Caco-2 (cell line): Measurements from ENCODE around the gene SPATA16. TPM values are rescaled to one million over a fixed set of nuclear protein-coding genes. Genes with fewer than 3 reads are reported as not detected.

ENCODE experiments used
- BruUV-seq: library from RNA; stranded (reverse); fragments of 400-500 nt; replicated peaks from 2 replicates; lab custom pipeline; 2021; lab: Mats Ljungman, UMichigan
- CTCF ChIA-PET: fragments of 300-600 bp; sonication (Branson Sonifier 250); formaldehyde crosslinking; loops from one replicate; lab custom pipeline; 2022; ENCODE audit warnings: antibody characterized with exemption; lab: Charles Lee
- POLR2A ChIA-PET: fragments of 300-600 bp; sonication (Branson Sonifier 250); formaldehyde crosslinking; loops from one replicate; lab custom pipeline; 2022; ENCODE audit warnings: antibody characterized with exemption; lab: Charles Lee
- DNase-seq, 2 experiments: peaks; one replicate each; pipeline versions ENCODE4 v3.0.0 to v3.0.0-alpha.2; 2020 to 2022
- H3K27me3 ChIP-seq: replicated peaks from 2 replicates; pipeline ENCODE4 v1.6.0; 2011; ENCODE audit warnings: low read length; ENCODE audit not compliant: control insufficient read depth, insufficient read depth
- H3K36me3 ChIP-seq: 2 replicates; pipeline ENCODE4 v1.5.1; 2011; ENCODE audit warnings: low read length; ENCODE audit not compliant: control insufficient read depth, insufficient read depth
- H3K4me1 ChIP-seq: fragments of 250-450 bp; sonication (Bioruptor Pico); 2 replicates; pipeline ENCODE4 v1.5.1; 2020; ENCODE audit warnings: mild to moderate bottlenecking
- H3K4me3 ChIP-seq: 2 replicates; pipeline ENCODE4 v1.5.1; 2011; ENCODE audit warnings: low read depth, mild to moderate bottlenecking, control low read depth, low read length
- H3K9me3 ChIP-seq: fragments of 250-450 bp; sonication (Bioruptor Pico); 2 replicates; pipeline ENCODE4 v1.5.1; 2020; ENCODE audit warnings: mild to moderate bottlenecking, moderate library complexity
- H3K27ac Mint-ChIP-seq: one replicate; pipeline ENCODE4 v1.8.0; 2022; ENCODE audit warnings: mixed read lengths; ENCODE audit not compliant: unreplicated experiment
- H3K27me3 Mint-ChIP-seq: one replicate; pipeline ENCODE4 v1.8.0; 2022; ENCODE audit warnings: mixed read lengths; ENCODE audit not compliant: insufficient read depth, unreplicated experiment
- H3K36me3 Mint-ChIP-seq: one replicate; pipeline ENCODE4 v1.8.0; 2022; ENCODE audit warnings: mild to moderate bottlenecking, mixed read lengths; ENCODE audit not compliant: insufficient read depth, unreplicated experiment
- H3K4me1 Mint-ChIP-seq: one replicate; pipeline ENCODE4 v1.8.0; 2022; ENCODE audit warnings: low read depth, mixed read lengths; ENCODE audit not compliant: unreplicated experiment
- H3K4me3 Mint-ChIP-seq: one replicate; pipeline ENCODE4 v1.8.0; 2022; ENCODE audit warnings: mild to moderate bottlenecking, moderate library complexity, mixed read lengths; ENCODE audit not compliant: unreplicated experiment
- H3K9me3 Mint-ChIP-seq: one replicate; pipeline ENCODE4 v1.8.0; 2022; ENCODE audit warnings: mixed read lengths; ENCODE audit not compliant: unreplicated experiment
- intact Hi-C: fragments of 100-400 bp; cut with micrococcal nuclease; formaldehyde crosslinking; loops from one replicate; pipeline ENCODE4 v1.10.0; 2022; ENCODE audit not compliant: unreplicated experiment
- total RNA-seq: library from RNA; stranded (reverse); gene quantifications from 2 replicates; pipeline ENCODE4 v1.2.3, GENCODE V29; 2022
- TF ChIP-seq, protein P1 (sequence below), 2 experiments: fragments of 200-600 bp in 1 of 2; IDR thresholded peaks; 1 replicate in 1 of 2; 2 replicates in 1 of 2; pipeline versions ENCODE4 v1.5.1 to v1.8.0; 2011 to 2022; ENCODE audit warnings: antibody characterized with exemption in 1 of 2, control low read depth in 1 of 2, inconsistent platforms in 1 of 2, low read depth in 1 of 2, low read length in 1 of 2, mild to moderate bottlenecking in 1 of 2, moderate library complexity in 1 of 2; ENCODE audit not compliant: insufficient read depth in 1 of 2, severe bottlenecking in 1 of 2, unreplicated experiment in 1 of 2

SPATA16 gene
- total RNA-seq, 1 experiment from 2014 or later, result not detected

GRCh38 chr3:173109143-173109542, 31.9 kb downstream of the SPATA16 start:
- Histone ChIP-seq H3K36me3 (no peaks in the 10 kb centered on the region), H3K27me3 (no peaks in the 10 kb centered on the region), H3K9me3 (no peaks in the 10 kb centered on the region), H3K4me1 (no peaks in the 10 kb centered on the region), H3K4me3 (no peak overlapping the region)
- no TSS peak for BruUV-seq
- H3K9me3 Mint-ChIP-seq, result no peaks in the 10 kb centered on the region
- no peaks in the 10 kb centered on the region for H3K4me1 Mint-ChIP-seq
- H3K27me3 Mint-ChIP-seq, result peaks cover 2% of the 10 kb centered on the region
- ChIA-PET POLR2A (no interaction called here), CTCF (no interaction called here)
- intact Hi-C loops, result no loop called here
- no peaks in the 10 kb centered on the region for H3K36me3 Mint-ChIP-seq
- TF ChIP-seq, protein P1, sequence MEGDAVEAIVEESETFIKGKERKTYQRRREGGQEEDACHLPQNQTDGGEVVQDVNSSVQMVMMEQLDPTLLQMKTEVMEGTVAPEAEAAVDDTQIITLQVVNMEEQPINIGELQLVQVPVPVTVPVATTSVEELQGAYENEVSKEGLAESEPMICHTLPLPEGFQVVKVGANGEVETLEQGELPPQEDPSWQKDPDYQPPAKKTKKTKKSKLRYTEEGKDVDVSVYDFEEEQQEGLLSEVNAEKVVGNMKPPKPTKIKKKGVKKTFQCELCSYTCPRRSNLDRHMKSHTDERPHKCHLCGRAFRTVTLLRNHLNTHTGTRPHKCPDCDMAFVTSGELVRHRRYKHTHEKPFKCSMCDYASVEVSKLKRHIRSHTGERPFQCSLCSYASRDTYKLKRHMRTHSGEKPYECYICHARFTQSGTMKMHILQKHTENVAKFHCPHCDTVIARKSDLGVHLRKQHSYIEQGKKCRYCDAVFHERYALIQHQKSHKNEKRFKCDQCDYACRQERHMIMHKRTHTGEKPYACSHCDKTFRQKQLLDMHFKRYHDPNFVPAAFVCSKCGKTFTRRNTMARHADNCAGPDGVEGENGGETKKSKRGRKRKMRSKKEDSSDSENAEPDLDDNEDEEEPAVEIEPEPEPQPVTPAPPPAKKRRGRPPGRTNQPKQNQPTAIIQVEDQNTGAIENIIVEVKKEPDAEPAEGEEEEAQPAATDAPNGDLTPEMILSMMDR (IDR thresholded peaks at IDR 0.05; ENCODE audit: insufficient read depth in 1 of 2, low read depth in 1 of 2, low read length in 1 of 2, severe bottlenecking in 1 of 2, unreplicated experiment in 1 of 2), result no peak
- no peak for DNase-seq
- H3K4me3 Mint-ChIP-seq, result no peak overlapping the region
- no peak overlapping the region for H3K27ac Mint-ChIP-seq

- no TSS peak for BruUV-seq
- no peak for DNase-seq
- Mint-ChIP-seq H3K36me3 (no peaks in the 10 kb centered on the region), H3K9me3 (no peaks in the 10 kb centered on the region), H3K4me3 (no peak overlapping the region), H3K4me1 (no peaks in the 10 kb centered on the region), H3K27me3 (no peaks in the 10 kb centered on the region), H3K27ac (no peak overlapping the region)
- ChIA-PET POLR2A (no interaction called here), CTCF (no interaction called here)
- no peaks in the 10 kb centered on the region for H3K9me3 ChIP-seq
- no peaks in the 10 kb centered on the region for H3K27me3 ChIP-seq
- H3K4me3 ChIP-seq, result no peak overlapping the region
- TF ChIP-seq, protein P1 (IDR thresholded peaks at IDR 0.05; ENCODE audit: insufficient read depth in 1 of 2, low read depth in 1 of 2, low read length in 1 of 2, severe bottlenecking in 1 of 2, unreplicated experiment in 1 of 2), result no peak
- no peaks in the 10 kb centered on the region for H3K36me3 ChIP-seq
- no peaks in the 10 kb centered on the region for H3K4me1 ChIP-seq
- intact Hi-C loops, result no loop called here
Observed at GRCh38 chr3:173103469-173103868, 37.6 kb downstream of the SPATA16 start.

- CTCF ChIA-PET, result no interaction called here
Observed at GRCh38 chr3:173098959-173099358, 42.1 kb downstream of the SPATA16 start.

More at GRCh38 chr3:173098959-173099358, 42.1 kb downstream of the SPATA16 start:
- Histone ChIP-seq H3K9me3 (no peaks in the 10 kb centered on the region), H3K36me3 (no peaks in the 10 kb centered on the region), H3K27me3 (no peaks in the 10 kb centered on the region), H3K4me1 (no peaks in the 10 kb centered on the region), H3K4me3 (no peak overlapping the region)
- DNase-seq, result no peak
- POLR2A ChIA-PET, result no interaction called here
- no TSS peak for BruUV-seq
- Mint-ChIP-seq H3K27ac (no peak overlapping the region), H3K4me3 (no peak overlapping the region), H3K9me3 (no peaks in the 10 kb centered on the region), H3K4me1 (no peaks in the 10 kb centered on the region), H3K27me3 (no peaks in the 10 kb centered on the region), H3K36me3 (no peaks in the 10 kb centered on the region)
- intact Hi-C loops, result no loop called here
- TF ChIP-seq, protein P1 (IDR thresholded peaks at IDR 0.05; ENCODE audit: insufficient read depth in 1 of 2, low read depth in 1 of 2, low read length in 1 of 2, severe bottlenecking in 1 of 2, unreplicated experiment in 1 of 2), result no peak
